SH-SY5Y (cell line): ENCODE measurements around the gene DMAC2L.

Experiments
- GATA2 ChIP-seq: IDR thresholded peaks from 2 replicates; pipeline ENCODE4 v1.6.1; 2011; ENCODE audit warnings: mild to moderate bottlenecking, low read depth, low read length
- GATA3 ChIP-seq: IDR thresholded peaks from 2 replicates; pipeline ENCODE4 v1.6.1; 2011; ENCODE audit warnings: low read depth, mild to moderate bottlenecking, low read length, moderate library complexity

DNA sequence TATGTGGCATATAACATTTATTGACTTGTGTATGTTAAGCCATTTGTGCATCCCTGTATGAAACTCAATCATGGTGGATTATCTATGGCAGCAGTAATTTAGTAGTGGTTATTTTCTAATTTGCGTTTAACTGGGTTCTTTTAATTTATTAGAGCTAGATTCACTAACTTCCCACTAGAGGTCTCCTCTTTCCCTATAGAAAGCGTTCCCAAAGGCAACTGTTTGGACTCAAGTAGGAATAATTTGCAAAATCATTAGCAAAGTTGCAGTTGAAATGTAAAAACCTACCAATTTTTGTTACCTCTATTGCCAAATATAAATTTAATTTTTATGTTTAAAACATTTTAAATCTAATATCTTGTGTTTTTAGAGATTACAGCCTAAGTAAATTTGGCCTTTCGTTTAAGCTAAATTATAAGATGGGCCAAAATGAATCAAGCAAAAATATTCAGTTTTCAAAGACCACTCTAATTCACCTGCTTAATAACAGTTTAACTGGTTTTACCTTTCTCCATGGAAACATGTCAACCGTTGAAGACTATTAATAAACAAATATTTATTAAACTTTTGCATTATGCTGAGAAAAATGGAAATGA, 6.0 kb downstream of the DMAC2L start:
- TF ChIP-seq GATA2 (no peak), GATA3 (no peak)
